A549 (cell line): ENCODE measurements around the gene SDS.

Experiments
- CHD2 ChIP-seq: fragments of 150-350 bp; IDR thresholded peaks from 2 replicates; pipeline ENCODE4 v1.6.1; 2014; ENCODE audit warnings: low read length; ENCODE audit not compliant: partially characterized antibody
- CTCF ChIP-seq: fragments of >200 bp; sonication (Bioruptor Twin); formaldehyde crosslinking; IDR thresholded peaks from 3 replicates; pipeline ENCODE4 v1.5.1; 2016
- MAZ ChIP-seq: fragments of 150-350 bp; IDR thresholded peaks from 2 replicates; pipeline ENCODE4 v1.6.1; 2014; ENCODE audit warnings: antibody characterized with exemption, low read depth, low read length, borderline replicate concordance
- SMC3 ChIP-seq: fragments of >200 bp; sonication (Bioruptor Twin); formaldehyde crosslinking; IDR thresholded peaks from 3 replicates; pipeline ENCODE4 v1.6.1; 2018; ENCODE audit warnings: inconsistent platforms

GRCh38 chr12:113416091-113416754 is 12.5 kb upstream of the SDS start:
- TF ChIP-seq CTCF: no peak
- no peak for TF ChIP-seq CHD2
- TF ChIP-seq SMC3: no peak
- no peak for TF ChIP-seq MAZ
